ENCODE results near the gene FMN1.

The FMN1 gene

DNA sequence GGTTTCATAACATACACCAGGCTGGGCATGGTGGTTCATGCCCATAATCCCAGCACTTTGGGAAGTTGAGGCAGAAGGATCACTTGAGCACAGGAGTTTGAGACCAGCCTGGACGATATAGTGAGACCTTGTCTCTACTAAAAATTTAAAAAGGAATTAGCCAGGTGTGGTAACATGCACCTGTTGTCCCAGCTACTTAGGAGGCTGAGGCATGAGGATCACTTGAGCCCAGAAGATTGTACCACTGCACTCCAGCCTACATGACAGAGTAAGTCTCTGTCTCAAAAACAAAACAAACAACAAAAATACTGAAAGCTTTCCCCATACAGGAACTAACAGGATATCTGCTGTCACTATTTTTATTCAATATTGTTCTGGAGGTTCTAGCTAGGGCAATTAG, 455.8 kb downstream of the FMN1 start:
- DNase-seq = no peak

- no peak for DNase-seq
These were observed 457.2 kb downstream of the FMN1 start for GRCh38 chr15:32737304-32737703.

GRCh38 chr15:32736701-32737061, 457.8 kb downstream of the FMN1 start:
- DNase-seq = no peak

GRCh38 chr15:32735989-32736700, 458.4 kb downstream of the FMN1 start:
- DNase-seq = no peak

- DNase-seq = no peak
These were observed 461.2 kb downstream of the FMN1 start for GRCh38 chr15:32733281-32733680.

GRCh38 chr15:32732574-32733157, 461.8 kb downstream of the FMN1 start:
- DNase-seq = no peak

DNA sequence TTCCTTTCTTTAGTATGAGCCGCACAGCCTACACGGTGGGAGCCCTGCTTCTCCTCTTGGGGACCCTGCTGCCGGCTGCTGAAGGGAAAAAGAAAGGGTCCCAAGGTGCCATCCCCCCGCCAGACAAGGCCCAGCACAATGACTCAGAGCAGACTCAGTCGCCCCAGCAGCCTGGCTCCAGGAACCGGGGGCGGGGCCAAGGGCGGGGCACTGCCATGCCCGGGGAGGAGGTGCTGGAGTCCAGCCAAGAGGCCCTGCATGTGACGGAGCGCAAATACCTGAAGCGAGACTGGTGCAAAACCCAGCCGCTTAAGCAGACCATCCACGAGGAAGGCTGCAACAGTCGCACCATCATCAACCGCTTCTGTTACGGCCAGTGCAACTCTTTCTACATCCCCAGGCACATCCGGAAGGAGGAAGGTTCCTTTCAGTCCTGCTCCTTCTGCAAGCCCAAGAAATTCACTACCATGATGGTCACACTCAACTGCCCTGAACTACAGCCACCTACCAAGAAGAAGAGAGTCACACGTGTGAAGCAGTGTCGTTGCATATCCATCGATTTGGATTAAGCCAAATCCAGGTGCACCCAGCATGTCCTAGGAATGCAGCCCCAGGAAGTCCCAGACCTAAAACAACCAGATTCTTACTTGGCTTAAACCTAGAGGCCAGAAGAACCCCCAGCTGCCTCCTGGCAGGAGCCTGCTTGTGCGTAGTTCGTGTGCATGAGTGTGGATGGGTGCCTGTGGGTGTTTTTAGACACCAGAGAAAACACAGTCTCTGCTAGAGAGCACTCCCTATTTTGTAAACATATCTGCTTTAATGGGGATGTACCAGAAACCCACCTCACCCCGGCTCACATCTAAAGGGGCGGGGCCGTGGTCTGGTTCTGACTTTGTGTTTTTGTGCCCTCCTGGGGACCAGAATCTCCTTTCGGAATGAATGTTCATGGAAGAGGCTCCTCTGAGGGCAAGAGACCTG, 463.5 kb downstream of the FMN1 start:
- peak; percentile 35 for DNase-seq

DNA sequence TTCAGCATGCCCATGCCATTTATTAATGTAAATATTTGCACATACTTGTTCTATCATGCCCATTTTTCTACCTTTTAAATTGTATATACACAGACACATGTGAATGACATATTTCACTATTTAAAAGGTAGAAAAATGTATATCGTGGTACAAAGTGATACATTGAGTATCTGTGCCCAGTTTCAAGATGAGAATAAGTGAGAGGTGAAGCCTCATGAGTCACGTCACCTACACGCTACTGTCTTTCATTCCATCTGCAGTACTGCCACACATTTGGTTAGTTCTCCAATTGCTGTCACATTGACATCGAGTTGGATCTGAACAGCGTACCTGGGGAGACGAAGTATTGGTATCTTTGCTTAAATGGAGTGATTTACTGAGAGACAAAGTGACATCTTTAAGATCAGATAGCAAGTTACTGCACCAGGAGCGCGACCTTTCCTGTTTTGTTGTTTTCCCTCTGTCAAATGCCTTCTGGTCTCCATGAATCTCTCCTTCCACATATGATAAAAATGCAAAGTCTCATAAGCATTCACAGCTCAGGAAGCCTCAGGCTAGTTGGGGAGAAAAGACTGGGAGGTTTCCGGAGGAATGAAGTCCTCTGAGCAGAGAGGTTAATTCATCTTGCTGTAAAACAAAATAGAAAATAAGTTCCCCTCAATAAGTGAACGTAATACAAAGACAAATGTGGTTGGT, 464.7 kb downstream of the FMN1 start:
- no peak for DNase-seq

GRCh38 chr15:32723171-32723948, 471.2 kb downstream of the FMN1 start:
- no peak for DNase-seq

- DNase-seq = no peak
These were observed 472.4 kb downstream of the FMN1 start for GRCh38 chr15:32722136-32722535.

DNA sequence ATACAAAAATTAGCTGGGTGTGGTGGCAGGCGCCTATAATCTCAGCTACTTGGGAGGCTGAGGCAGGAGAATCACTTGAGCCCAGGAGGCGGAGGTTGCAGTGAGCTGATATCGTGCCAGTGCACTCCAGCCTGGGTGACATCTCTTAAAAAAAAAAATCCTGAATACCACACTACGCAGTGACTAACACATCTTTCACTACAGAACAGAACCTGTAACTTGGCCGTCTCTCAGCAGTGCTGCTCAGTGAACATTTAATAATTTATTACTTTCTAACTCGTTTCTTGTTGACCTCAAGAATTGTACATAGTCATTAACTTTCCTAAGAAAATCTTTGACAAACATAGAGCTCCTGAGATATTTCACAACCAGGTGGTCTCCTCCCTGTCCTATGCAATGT, 472.9 kb downstream of the FMN1 start:
- no peak for DNase-seq

DNA sequence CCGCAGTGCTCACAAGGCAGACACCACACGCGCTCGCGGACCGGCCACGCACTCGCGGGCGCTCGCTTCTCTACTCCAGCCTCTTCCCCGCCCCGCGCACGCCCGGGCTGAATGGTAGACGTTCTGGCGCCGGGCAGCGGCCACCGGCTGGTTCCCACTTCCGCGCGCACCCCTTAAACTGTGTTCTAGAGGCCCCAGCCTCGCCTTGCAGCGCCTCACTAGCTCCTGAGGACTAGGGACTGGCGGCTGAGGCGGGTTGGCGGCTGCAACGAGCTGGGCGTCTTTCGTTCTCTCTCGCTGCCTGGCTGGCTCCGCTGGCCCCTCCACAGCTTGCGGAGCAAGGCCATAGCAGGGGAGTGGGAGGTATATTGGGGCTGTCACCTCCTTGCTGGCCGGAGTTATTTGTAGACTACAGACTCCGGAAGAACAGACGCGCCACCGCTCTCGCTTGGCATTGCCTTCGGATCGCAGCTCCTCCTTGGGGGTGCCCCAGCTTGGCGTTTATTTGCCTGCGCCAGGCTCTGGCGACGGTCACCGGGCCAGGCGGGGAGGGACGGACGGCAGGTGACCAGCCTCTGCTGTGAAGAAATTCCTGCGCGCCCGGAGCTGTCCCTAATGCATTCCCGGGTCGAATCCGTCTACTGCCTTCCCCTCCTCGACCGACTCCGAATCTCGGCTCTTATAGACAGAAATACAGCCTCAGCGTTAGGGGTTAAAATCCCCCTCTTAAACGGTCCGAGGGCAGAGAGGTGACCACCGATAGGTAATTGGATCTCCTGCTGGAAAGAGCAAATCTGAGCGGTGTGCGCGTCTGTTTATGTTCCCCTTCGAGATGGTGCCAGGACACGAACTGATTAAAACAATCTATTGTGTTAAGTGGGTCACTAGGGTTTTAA, 475.4 kb downstream of the FMN1 start:
- DNase-seq = peak; percentile 39

- peak; percentile 21 for DNase-seq
These were observed 476.2 kb downstream of the FMN1 start for GRCh38 chr15:32718227-32718820.

- DNase-seq = peak; percentile 59
These were observed 476.9 kb downstream of the FMN1 start, which contains the start of gene GREM1 for GRCh38 chr15:32717426-32718226. TSS of gene GREM1 (plus strand) at chr15:32718004. CDS start at chr15:32730691, 12,687 bp downstream.

DNA sequence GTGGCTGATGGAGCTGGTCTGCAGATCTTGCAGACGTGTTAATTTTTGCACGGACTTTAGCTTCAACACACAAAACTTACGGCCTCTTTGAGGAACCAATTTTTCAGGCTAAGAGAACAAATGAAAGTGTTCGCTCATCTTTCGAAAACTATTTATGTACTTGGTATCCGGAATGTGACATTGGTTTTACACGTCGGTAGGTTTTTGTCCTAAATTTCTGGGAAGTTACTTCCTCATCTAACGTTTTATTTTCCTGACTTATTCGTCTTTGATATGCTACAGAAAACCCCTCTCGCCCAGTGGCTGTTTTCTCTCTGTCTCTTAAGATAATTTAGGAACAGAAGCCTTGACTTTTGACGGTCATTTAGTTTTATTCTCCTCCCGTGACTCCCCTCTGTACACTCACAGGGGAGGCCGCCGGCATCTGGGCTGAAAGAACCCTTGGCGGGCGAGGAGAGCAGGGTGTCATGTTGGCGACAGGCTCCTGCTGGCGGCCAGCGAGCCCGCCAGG, 477.5 kb downstream of the FMN1 start:
- no peak for DNase-seq

- no peak for DNase-seq
These were observed 478.1 kb downstream of the FMN1 start for GRCh38 chr15:32716216-32716914.

Measured in right hindlimb (tissue), 1 donor.